ENCODE results near the gene AQP1.

Gene AQP1

DNA sequence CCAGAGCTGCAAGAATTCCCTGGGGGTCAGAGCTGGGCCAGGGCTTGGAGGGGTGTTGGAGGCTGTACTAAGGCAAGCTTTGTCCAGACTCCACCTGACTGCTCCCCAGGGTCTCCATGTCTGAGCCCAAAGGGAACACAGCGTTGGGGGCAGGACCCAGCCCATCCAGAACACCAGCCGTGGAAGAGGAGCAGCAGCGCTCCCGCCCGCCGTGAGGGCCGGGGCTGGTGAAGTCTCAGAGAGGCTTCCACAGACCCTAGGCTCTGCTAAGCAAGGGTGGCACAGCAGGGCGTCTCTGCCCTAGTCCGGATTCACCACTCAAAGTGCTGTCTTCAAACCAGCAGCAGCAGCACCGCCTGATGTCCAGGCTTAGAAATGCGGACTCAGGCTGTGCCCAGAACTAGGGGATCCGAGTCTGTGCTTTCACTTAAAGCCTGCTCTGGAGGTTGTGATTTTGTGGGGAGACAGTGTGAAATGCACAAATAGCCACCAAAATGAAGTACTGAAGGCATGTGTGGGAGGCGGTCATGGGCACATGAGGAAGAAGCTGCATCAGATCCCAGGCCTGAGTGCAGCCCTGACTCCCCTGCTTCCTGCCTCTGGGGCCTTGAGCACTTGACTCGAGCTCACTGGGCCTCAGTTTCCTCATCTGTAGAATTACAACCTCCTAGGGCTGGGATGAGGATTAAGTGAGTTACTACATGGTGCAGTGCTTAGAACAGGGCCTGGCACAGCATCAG is 16.6 kb upstream of the AQP1 start:
- H3K27me3 ChIP-seq (replicated peaks): peaks cover 3% of the 10 kb centered on the region
- in situ Hi-C loops (cut with HindIII; ENCODE audit: low pct_ligation_motif_present, low sequenced_read_pairs): no loop called here

DNA sequence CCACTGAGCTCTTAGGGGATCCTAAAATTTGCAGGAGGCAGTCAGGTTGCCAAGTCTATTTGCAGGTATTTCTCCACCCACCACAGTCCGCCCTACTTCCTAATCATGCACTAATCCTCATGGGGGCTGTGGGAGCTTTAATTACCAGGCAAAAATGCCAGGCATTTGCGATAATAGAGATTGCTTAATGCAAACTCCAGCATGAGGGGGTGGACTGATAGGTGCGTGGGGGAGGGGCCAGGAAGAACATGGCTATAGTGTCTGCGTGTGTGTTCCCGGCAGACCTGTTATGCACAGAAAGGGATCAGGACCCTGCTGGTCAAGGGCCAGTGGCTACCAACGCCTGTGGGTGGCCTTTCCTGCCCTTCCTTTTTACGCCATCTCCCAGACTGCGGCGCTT is 15.6 kb upstream of the AQP1 start:
- no peak for DNase-seq
- Histone ChIP-seq H3K27ac (no peak overlapping the region), H3K36me3 (replicated peaks) (no peaks in the 10 kb centered on the region), H3K27me3 (replicated peaks) (peaks cover 3% of the 10 kb centered on the region), H3K4me3 (ENCODE audit: low read depth, low read length) (no peak overlapping the region)
- TF ChIP-seq, protein P1, sequence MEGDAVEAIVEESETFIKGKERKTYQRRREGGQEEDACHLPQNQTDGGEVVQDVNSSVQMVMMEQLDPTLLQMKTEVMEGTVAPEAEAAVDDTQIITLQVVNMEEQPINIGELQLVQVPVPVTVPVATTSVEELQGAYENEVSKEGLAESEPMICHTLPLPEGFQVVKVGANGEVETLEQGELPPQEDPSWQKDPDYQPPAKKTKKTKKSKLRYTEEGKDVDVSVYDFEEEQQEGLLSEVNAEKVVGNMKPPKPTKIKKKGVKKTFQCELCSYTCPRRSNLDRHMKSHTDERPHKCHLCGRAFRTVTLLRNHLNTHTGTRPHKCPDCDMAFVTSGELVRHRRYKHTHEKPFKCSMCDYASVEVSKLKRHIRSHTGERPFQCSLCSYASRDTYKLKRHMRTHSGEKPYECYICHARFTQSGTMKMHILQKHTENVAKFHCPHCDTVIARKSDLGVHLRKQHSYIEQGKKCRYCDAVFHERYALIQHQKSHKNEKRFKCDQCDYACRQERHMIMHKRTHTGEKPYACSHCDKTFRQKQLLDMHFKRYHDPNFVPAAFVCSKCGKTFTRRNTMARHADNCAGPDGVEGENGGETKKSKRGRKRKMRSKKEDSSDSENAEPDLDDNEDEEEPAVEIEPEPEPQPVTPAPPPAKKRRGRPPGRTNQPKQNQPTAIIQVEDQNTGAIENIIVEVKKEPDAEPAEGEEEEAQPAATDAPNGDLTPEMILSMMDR (IDR thresholded peaks at IDR 0.05; ENCODE audit: low read depth, low read length, missing control alignments): no peak
- in situ Hi-C loops (cut with HindIII; ENCODE audit: low pct_ligation_motif_present, low sequenced_read_pairs): no loop called here

More for the DNA sequence above, 16.6 kb upstream of the AQP1 start:
- Histone ChIP-seq H3K36me3 (replicated peaks) (no peaks in the 10 kb centered on the region), H3K4me3 (ENCODE audit: low read depth, low read length) (no peak overlapping the region), H3K27ac (no peak overlapping the region)
- DNase-seq: no peak
- TF ChIP-seq, protein P1 (IDR thresholded peaks at IDR 0.05; ENCODE audit: low read depth, low read length, missing control alignments): peak; percentile 37

DNA sequence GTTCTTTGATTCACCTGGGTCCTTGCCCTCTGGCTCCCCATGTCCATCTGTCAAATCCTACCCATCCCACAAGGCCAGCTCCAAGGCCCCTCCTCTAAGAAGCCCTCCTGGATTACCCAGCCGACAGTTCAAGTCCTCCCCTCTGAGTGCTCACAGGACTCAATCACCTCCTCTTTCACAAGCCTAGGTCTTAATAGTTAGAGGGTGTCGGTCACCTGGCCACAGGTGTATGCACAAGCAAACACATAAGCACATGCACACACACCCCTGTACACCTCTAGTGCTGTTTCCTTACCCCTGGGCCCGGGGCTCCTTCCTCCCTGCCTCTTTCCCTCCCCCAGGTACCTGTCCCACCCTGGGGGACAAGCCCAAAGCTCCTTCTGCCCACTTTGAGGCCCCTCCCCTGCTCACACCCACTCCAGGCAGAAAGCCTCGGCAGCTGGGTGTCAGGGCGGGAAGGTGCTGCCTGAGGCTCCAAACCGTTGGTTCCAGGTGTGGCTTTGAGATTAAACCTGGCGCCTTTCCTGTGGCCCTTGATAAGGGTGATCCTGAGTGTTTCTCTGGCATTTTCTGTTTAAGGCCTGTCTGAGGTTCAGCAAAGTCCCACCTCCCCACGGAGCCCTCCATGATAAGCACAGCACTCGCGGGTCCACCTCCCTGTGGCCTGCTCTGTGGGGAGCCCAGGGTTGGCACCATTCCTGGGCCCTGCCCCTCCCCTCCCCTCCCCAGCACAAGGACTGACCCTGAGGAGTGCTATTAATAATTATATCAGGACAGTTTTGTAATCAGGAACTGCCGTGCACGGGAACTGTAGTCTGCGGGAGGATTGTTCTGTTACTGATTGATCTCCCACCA is 14.6 kb upstream of the AQP1 start:
- Histone ChIP-seq H3K27ac (no peak overlapping the region), H3K36me3 (replicated peaks) (no peaks in the 10 kb centered on the region), H3K4me3 (ENCODE audit: low read depth, low read length) (no peak overlapping the region), H3K27me3 (replicated peaks) (peaks cover 3% of the 10 kb centered on the region)
- TF ChIP-seq, protein P1 (IDR thresholded peaks at IDR 0.05; ENCODE audit: low read depth, low read length, missing control alignments): no peak
- no peak for DNase-seq
- in situ Hi-C loops (cut with HindIII; ENCODE audit: low pct_ligation_motif_present, low sequenced_read_pairs): no loop called here

DNA sequence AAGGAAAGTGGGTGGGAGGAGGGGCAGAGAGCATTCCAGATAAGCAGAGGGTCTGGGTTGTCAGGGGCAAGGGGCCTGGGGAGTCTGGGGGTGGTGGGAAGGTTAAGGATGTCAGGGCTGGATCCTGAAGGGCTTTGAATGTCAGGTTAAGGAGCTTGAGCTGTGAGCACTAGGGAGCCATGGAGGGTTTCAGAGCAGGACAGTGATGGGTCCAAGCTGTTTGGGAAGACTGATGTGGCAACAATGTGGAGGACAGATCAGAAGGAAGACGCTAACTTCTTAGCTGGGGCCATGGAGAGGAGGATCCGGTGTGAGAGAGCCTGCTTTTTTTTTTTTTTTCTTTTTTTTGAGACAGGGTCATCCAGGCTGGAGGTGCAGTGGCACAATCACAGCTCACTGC is 13.9 kb upstream of the AQP1 start:
- in situ Hi-C loops (cut with HindIII; ENCODE audit: low pct_ligation_motif_present, low sequenced_read_pairs): no loop called here
- DNase-seq: no peak
- Histone ChIP-seq H3K36me3 (replicated peaks) (no peaks in the 10 kb centered on the region), H3K4me3 (ENCODE audit: low read depth, low read length) (no peak overlapping the region), H3K27ac (no peak overlapping the region), H3K27me3 (replicated peaks) (peaks cover 3% of the 10 kb centered on the region)
- TF ChIP-seq, protein P1 (IDR thresholded peaks at IDR 0.05; ENCODE audit: low read depth, low read length, missing control alignments): no peak

DNA sequence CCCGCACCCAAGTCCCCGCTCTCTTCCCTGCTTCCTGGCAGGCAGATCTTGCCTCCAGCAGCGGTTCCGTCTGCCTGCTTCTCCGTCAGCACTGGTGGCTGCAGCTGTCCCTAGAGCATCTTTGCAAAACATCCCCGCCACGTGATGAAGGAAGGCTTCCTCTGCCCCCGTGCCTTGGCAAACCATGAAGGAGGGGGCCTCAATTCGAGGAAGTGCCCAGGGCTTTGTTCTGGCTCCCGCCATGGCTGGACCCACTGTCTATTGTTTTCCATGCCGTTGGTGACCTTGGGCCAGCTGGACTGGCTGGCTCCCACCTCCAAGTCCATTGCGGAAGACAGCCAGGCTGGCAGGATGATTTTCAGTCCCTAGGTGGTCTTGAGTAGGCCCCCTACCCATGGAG is 13.2 kb upstream of the AQP1 start:
- DNase-seq: no peak
- Histone ChIP-seq H3K27me3 (replicated peaks) (peaks cover 3% of the 10 kb centered on the region), H3K36me3 (replicated peaks) (no peaks in the 10 kb centered on the region), H3K4me3 (ENCODE audit: low read depth, low read length) (no peak overlapping the region), H3K27ac (no peak overlapping the region)
- TF ChIP-seq, protein P1 (IDR thresholded peaks at IDR 0.05; ENCODE audit: low read depth, low read length, missing control alignments): no peak
- in situ Hi-C loops (cut with HindIII; ENCODE audit: low pct_ligation_motif_present, low sequenced_read_pairs): no loop called here
